Spleen (tissue), 7 donors: ENCODE results near the gene ADAMTS20.

Source experiments
- POLR2A ChIP-seq, 3 donors: fragments of 450-650 bp; IDR thresholded peaks; one replicate each; pipeline ENCODE4 v1.5.1; 2017; ENCODE audit warnings: antibody characterized with exemption in 3 of 3, mild to moderate bottlenecking in 1 of 3
- TF ChIP-seq, protein P1 (sequence below), 11 experiments: fragments of 200-600 bp in 7 of 11; fragments of 450-650 bp in 4 of 11; sonication (generic) in 4 of 11; IDR thresholded peaks in 8 of 11; conservative IDR thresholded peaks in 3 of 11; 1 replicate in 7 of 11; 2 replicates in 4 of 11; pipeline versions ENCODE4 v1.4.0 to v1.8.0; 2016 to 2021; ENCODE audit warnings: antibody characterized with exemption in 11 of 11, inconsistent platforms in 4 of 11, mild to moderate bottlenecking in 1 of 11
- donor health status: DM: no; HTN: no; CAD: no; lungs with moderate emphysema.
- donor health status: DM: no; HTN: no; CAD: no.
- donor health status: DM: no; HTN: no; CAD: no.

DNA sequence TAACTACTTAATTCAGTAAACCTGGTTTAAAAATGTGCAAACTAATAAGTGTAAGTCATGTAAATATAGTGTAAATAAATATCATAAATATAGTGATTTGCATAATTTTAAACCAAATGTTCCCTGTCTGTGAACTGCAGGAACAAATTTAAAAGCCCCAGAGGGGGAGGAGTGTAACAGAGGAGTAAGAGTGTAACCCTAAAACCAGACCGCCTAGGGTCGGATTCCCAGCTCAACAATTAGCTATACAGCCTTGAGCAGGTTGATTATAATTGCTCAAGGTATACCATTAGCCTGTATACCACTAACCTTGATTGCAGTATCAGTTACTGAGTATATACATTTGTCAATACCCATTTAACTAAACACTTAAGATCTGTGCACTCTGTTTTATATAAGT lies 218.4 kb downstream of the ADAMTS20 start:
- TF ChIP-seq, protein P1, sequence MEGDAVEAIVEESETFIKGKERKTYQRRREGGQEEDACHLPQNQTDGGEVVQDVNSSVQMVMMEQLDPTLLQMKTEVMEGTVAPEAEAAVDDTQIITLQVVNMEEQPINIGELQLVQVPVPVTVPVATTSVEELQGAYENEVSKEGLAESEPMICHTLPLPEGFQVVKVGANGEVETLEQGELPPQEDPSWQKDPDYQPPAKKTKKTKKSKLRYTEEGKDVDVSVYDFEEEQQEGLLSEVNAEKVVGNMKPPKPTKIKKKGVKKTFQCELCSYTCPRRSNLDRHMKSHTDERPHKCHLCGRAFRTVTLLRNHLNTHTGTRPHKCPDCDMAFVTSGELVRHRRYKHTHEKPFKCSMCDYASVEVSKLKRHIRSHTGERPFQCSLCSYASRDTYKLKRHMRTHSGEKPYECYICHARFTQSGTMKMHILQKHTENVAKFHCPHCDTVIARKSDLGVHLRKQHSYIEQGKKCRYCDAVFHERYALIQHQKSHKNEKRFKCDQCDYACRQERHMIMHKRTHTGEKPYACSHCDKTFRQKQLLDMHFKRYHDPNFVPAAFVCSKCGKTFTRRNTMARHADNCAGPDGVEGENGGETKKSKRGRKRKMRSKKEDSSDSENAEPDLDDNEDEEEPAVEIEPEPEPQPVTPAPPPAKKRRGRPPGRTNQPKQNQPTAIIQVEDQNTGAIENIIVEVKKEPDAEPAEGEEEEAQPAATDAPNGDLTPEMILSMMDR (IDR thresholded peaks at IDR 0.05 in 8 of 11, conservative IDR thresholded peaks at IDR 0.05 in 3 of 11), result no peak
- TF ChIP-seq POLR2A (IDR thresholded peaks at IDR 0.05), result no peak
